Activated CD4-positive, alpha-beta T cell treated with anti-CD3 and anti-CD28 coated beads, Interleukin-2, amount 50 U/mL, for 48 hours (primary cell): ENCODE measurements around the gene TMEM143.

Experiments used
- DNase-seq, 2 experiments: peaks; one replicate each; pipeline ENCODE4 v3.0.0-alpha.2; 2020

TMEM143 gene

GRCh38 chr19:48354332-48354992 is 9.3 kb downstream of the TMEM143 start:
- no peak for DNase-seq

GRCh38 chr19:48353677-48354076 is 10.1 kb downstream of the TMEM143 start:
- DNase-seq: no peak

GRCh38 chr19:48351341-48351752 is 12.4 kb downstream of the TMEM143 start:
- DNase-seq: peak; percentile 91 to 92

- no peak for DNase-seq
Measured at GRCh38 chr19:48350856-48351255, 12.9 kb downstream of the TMEM143 start.

GRCh38 chr19:48348737-48349136 is 15.0 kb downstream of the TMEM143 start:
- DNase-seq: no peak

- DNase-seq: no peak
Measured at GRCh38 chr19:48348045-48348444, 15.7 kb downstream of the TMEM143 start.

- no peak for DNase-seq
Measured at GRCh38 chr19:48346191-48346590, 17.5 kb downstream of the TMEM143 start.

GRCh38 chr19:48344892-48345291 is 18.8 kb downstream of the TMEM143 start:
- no peak for DNase-seq

- DNase-seq: no peak
Measured at GRCh38 chr19:48342841-48343540, 20.7 kb downstream of the TMEM143 start.

- no peak for DNase-seq
Measured at GRCh38 chr19:48342414-48342738, 21.4 kb downstream of the TMEM143 start.

- no peak for DNase-seq
Measured at GRCh38 chr19:48341515-48342413, 22.0 kb downstream of the TMEM143 start.

- no peak for DNase-seq
Measured at GRCh38 chr19:48340995-48341394, 22.7 kb downstream of the TMEM143 start.

GRCh38 chr19:48338802-48339503 is 24.8 kb downstream of the TMEM143 start:
- DNase-seq: no peak

GRCh38 chr19:48338253-48338755 is 25.4 kb downstream of the TMEM143 start:
- DNase-seq: no peak

GRCh38 chr19:48333467-48334384 is 30.0 kb downstream of the TMEM143 start:
- DNase-seq: peak; percentile 93 to 94

GRCh38 chr19:48332662-48333466 is 30.9 kb downstream of the TMEM143 start:
- DNase-seq: peak; percentile 89 to 92

- DNase-seq: no peak
Measured at GRCh38 chr19:48332351-48332661, 31.4 kb downstream of the TMEM143 start.

GRCh38 chr19:48330012-48330681 is 33.6 kb downstream of the TMEM143 start:
- peak; percentile 74 to 83 for DNase-seq

- DNase-seq: peak; percentile 38 to 49
Measured at GRCh38 chr19:48329167-48329891, 34.4 kb downstream of the TMEM143 start.
